Hepatocyte (in vitro differentiated cells): ENCODE results near the gene CATSPERE. TPM values are rescaled to one million over a fixed set of nuclear protein-coding genes. Genes with fewer than 3 reads are reported as not detected.

Source experiments
- DNase-seq: peaks from one replicate; pipeline ENCODE4 v3.0.0-alpha.2; 2016; ENCODE audit warnings: low spot score
- H2AFZ ChIP-seq: fragments of 200-600 bp; sonication (generic); 2 replicates; pipeline ENCODE4 v1.6.0; 2016; ENCODE audit warnings: antibody characterized with exemption, mild to moderate bottlenecking
- H3K27ac ChIP-seq: fragments of 200-600 bp; sonication (generic); 2 replicates; pipeline ENCODE4 v1.5.1; 2016; ENCODE audit warnings: mild to moderate bottlenecking
- H3K27me3 ChIP-seq: fragments of 200-600 bp; sonication (generic); 2 replicates; pipeline ENCODE4 v1.6.1; 2016
- H3K36me3 ChIP-seq: fragments of 200-600 bp; sonication (generic); replicated peaks from 2 replicates; pipeline ENCODE4 v1.5.1; 2016; ENCODE audit warnings: low read depth; ENCODE audit not compliant: insufficient read depth
- H3K4me1 ChIP-seq: fragments of 200-600 bp; sonication (generic); 2 replicates; pipeline ENCODE4 v1.5.1; 2016; ENCODE audit warnings: mild to moderate bottlenecking, moderate library complexity; ENCODE audit not compliant: insufficient read depth
- H3K4me2 ChIP-seq: fragments of 200-600 bp; sonication (generic); 2 replicates; pipeline ENCODE4 v1.6.0; 2016
- H3K4me3 ChIP-seq: fragments of 200-600 bp; sonication (generic); 2 replicates; pipeline ENCODE4 v1.5.1; 2016; ENCODE audit warnings: mild to moderate bottlenecking
- H3K79me2 ChIP-seq: fragments of 200-600 bp; sonication (generic); 2 replicates; pipeline ENCODE4 v1.6.0; 2017; ENCODE audit warnings: mild to moderate bottlenecking
- H3K9me2 ChIP-seq: fragments of 200-600 bp; sonication (generic); replicated peaks from 2 replicates; pipeline ENCODE4 v1.6.0; 2017; ENCODE audit warnings: mild to moderate bottlenecking; ENCODE audit not compliant: insufficient read depth
- H3K9me3 ChIP-seq: fragments of 200-600 bp; sonication (generic); 2 replicates; pipeline ENCODE4 v1.5.1; 2016; ENCODE audit warnings: low read depth, mild to moderate bottlenecking
- H4K20me1 ChIP-seq: fragments of 200-600 bp; sonication (generic); 2 replicates; pipeline ENCODE4 v1.6.0; 2016; ENCODE audit warnings: mild to moderate bottlenecking; ENCODE audit not compliant: insufficient read depth, poor library complexity, severe bottlenecking
- CTCF ChIP-seq: fragments of 200-600 bp; sonication (generic); IDR thresholded peaks from 2 replicates; pipeline ENCODE4 v1.5.1; 2016; ENCODE audit warnings: antibody characterized with exemption, mild to moderate bottlenecking; ENCODE audit not compliant: poor library complexity
- EZH2 ChIP-seq: fragments of 200-600 bp; sonication (generic); IDR thresholded peaks from 2 replicates; pipeline ENCODE4 v1.6.1; 2016; ENCODE audit warnings: antibody characterized with exemption, mild to moderate bottlenecking, borderline replicate concordance
- EZH2phosphoT487 ChIP-seq: fragments of 200-600 bp; sonication (generic); IDR thresholded peaks from one replicate; pipeline ENCODE4 v1.6.1; 2018; ENCODE audit warnings: antibody characterized with exemption, mild to moderate bottlenecking, low read depth, moderate library complexity; ENCODE audit not compliant: unreplicated experiment, severe bottlenecking
- WGBS: methylation state at CpG from one replicate; pipeline ENCODE4 v1.1.6; 2016; ENCODE audit warnings: low lambda C conversion rate; ENCODE audit errors: missing lambda C conversion rate; 5-methylcytosine and 5-hydroxymethylcytosine counted together
- polyA plus RNA-seq: library from polyadenylated mRNA; unstranded; fragments of >200 nt; fragmentation: Nextera tagmentation; extraction: Ambion mirVana; gene quantifications from 2 replicates; pipeline ENCODE4 v1.2.1, GENCODE V29; 2016
- total RNA-seq: library from RNA; depleted of rRNA; stranded (reverse); fragments of >200 nt; gene quantifications from 2 replicates; pipeline ENCODE4 v1.2.3, GENCODE V29; 2014

CATSPERE gene
- total and polyA plus RNA-seq, 2 experiments from 2014 or later, result 1.0 to 2.3 TPM

- H3K79me2 ChIP-seq, result peaks cover 75% of the 10 kb centered on the region
- no peak for DNase-seq
Observed at GRCh38 chr1:244672946-244673682, 212.0 kb downstream of the CATSPERE start.

GRCh38 chr1:244674446-244674845, 213.4 kb downstream of the CATSPERE start:
- Histone ChIP-seq H4K20me1 (peaks cover 15% of the 10 kb centered on the region), H3K4me3 (no peak overlapping the region), H3K79me2 (peaks cover 72% of the 10 kb centered on the region), H3K27me3 (no peaks in the 10 kb centered on the region), H3K9me3 (no peaks in the 10 kb centered on the region), H2AFZ (no peak overlapping the region), H3K36me3 (no peaks in the 10 kb centered on the region), H3K9me2 (no peaks in the 10 kb centered on the region), H3K27ac (no peak overlapping the region), H3K4me2 (no peak overlapping the region), H3K4me1 (peaks cover 16% of the 10 kb centered on the region)
- WGBS, result 72% methylated on average over 4 of the region's 4 CpGs
- DNase-seq, result no peak
- TF ChIP-seq CTCF (no peak), EZH2phosphoT487 (no peak), EZH2 (no peak)

More at GRCh38 chr1:244672946-244673682, 212.0 kb downstream of the CATSPERE start:
- Histone ChIP-seq H3K4me3 (no peak overlapping the region), H4K20me1 (peaks cover 10% of the 10 kb centered on the region), H3K4me1 (peaks cover 12% of the 10 kb centered on the region), H2AFZ (no peak overlapping the region), H3K27ac (peak overlapping the region; percentile 36), H3K4me2 (peak overlapping the region; percentile 23), H3K9me2 (no peaks in the 10 kb centered on the region), H3K36me3 (no peaks in the 10 kb centered on the region), H3K9me3 (no peaks in the 10 kb centered on the region), H3K27me3 (no peaks in the 10 kb centered on the region)
- TF ChIP-seq EZH2, result no peak
- TF ChIP-seq CTCF, result no peak
- no peak for TF ChIP-seq EZH2phosphoT487
- 43% methylated on average over 4 of the region's 4 CpGs for WGBS

GRCh38 chr1:244675167-244675566, 214.1 kb downstream of the CATSPERE start:
- peaks cover 15% of the 10 kb centered on the region for H4K20me1 ChIP-seq
- H2AFZ ChIP-seq, result no peak overlapping the region
- no peaks in the 10 kb centered on the region for H3K9me3 ChIP-seq
- H3K9me2 ChIP-seq, result no peaks in the 10 kb centered on the region
- 99% methylated on average over 2 of the region's 2 CpGs for WGBS
- TF ChIP-seq CTCF (no peak), EZH2phosphoT487 (no peak), EZH2 (no peak)
- H3K79me2 ChIP-seq, result peaks cover 73% of the 10 kb centered on the region
- H3K4me1 ChIP-seq, result peaks cover 16% of the 10 kb centered on the region
- no peak overlapping the region for H3K4me3 ChIP-seq
- no peaks in the 10 kb centered on the region for H3K27me3 ChIP-seq
- no peaks in the 10 kb centered on the region for H3K36me3 ChIP-seq
- H3K4me2 ChIP-seq, result no peak overlapping the region
- no peak for DNase-seq
- H3K27ac ChIP-seq, result no peak overlapping the region
